ENCODE data around the gene CEP112. TPM values are rescaled to one million over a fixed set of nuclear protein-coding genes. Genes with fewer than 3 reads are reported as not detected.
A peak's percentile ranks its signal among the peaks of the same experiment; 100 is the strongest.

Gene CEP112
- polyA plus RNA-seq, 3 donors: 11.8 to 16.4 (median 13.8) TPM

DNA sequence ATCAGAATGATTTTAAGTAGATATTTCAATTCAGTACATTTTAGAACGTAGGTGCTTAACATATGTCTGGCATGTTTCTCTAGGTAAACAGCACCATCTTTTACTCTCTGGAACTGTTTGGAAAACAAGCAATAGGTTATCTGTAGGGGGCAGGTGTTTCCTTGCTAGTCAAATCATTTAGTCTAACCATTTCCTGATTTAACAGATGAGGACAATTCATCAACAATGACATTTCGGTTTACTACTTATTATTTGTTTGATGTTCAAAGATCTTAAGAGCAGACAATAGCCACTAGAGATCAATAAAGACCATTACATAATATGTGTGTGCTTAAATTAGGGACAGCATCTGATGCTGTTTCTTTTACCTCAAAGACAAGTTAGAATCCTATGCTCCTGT, 173.1 kb downstream of the CEP112 start:
- DNase-seq (ENCODE audit: extremely low read depth in 1 of 11, low read depth in 9 of 11, low spot score in 4 of 11): no peak

DNA sequence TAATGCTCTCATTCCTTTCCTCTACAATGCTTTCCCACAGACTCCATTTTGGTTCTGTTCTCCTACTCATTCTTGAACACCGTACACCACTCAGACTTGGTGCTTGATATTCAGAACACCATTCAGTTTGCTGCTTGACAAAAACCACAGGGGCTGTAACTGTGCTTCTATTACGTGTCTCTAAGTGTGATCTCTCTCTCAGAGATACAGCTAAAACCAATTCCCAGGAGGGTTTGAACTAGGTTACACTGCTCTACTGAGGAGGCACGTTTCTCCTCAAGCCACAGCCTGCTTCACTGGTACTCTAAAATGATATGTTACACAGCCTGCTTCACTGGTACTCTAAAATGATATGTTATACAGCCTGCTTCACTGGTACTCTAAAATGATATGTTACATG, 175.7 kb downstream of the CEP112 start:
- no peak for DNase-seq (ENCODE audit: extremely low read depth in 1 of 11, low read depth in 9 of 11, low spot score in 4 of 11)

DNA sequence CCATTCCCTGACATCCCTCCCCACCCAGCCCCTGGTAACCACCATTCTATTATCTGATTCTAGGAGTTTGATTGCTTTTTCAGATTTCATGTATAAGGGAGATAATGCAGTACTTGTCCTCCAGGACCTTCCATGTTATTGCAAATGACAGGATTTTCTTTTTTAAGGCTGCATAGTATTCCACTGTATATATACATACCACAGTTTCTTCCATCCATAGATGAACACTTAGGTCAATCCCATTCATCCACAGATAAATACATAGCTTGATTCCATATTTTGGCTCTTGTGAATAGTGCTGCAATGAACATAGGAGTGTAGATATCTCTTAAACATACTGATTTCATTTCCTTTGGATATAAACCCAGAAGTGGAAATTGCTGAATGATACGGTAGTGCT, 183.3 kb downstream of the CEP112 start:
- no peak for DNase-seq (ENCODE audit: extremely low read depth in 1 of 11, low read depth in 9 of 11, low spot score in 4 of 11)

DNA sequence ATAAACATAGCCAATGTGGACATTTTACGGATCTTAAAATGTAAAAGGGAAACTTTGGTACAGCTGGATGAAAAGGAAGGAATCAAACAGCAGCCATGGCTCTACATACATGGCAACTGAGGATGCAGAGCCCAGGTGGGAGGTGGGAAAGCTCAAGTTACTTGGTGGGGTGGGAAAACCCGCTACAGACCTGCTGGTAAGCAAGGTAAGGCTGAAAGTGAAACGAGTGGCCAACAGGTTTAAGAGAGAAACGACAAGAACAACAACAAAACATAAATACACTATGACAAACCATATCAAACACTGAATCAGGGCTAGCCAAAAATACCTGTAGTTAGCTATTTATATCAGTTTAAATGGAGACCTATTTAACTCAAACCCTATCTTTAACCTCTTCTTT, 185.3 kb downstream of the CEP112 start:
- DNase-seq (ENCODE audit: extremely low read depth in 1 of 11, low read depth in 9 of 11, low spot score in 4 of 11): no peak

DNA sequence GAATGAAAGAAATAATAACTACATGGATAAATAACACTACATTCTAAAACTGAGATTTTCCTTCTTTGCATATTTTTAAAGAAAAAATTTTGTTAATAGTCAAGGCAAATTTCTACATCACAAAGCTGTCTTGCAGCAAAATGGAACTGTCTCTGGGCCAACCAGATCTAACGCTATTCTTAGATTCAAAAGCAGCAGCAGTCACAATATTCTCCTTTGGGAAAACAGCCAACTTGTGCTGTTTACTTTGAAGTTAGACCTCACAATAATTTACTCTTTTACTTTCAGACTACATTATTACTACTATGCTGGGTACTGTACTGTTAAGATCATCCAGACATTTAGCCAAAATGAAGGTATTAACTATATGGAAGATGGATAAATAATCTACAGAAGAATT, 189.1 kb downstream of the CEP112 start:
- DNase-seq (ENCODE audit: extremely low read depth in 1 of 11, low read depth in 9 of 11, low spot score in 4 of 11): peak in 3 of 11 donors; percentile 4 to 11 (median 5)

DNA sequence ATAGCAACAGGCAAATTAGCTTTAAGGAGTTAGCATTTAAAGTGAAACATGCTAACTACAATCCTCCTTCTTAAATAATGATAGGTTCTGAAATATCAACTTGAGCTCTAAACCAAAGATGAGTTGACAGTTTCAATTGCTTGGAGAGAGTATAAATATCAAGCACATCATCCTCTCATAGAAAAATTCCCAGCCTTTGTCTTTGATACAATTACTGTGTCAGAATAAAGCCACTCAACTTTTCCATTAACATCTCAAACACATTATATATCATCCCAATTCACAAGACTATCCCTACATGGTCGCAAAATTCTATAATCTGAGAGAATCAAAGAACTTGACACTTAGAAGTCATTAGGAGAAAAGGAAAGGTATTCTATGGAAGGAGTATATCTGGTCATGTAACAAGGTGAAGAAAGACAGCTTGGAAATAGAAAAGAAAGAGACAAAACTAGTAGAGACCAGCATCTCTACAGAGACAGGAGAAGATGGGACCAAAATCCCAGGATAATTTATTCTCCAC, 189.8 kb downstream of the CEP112 start:
- DNase-seq (ENCODE audit: extremely low read depth in 1 of 11, low read depth in 9 of 11, low spot score in 4 of 11): no peak

DNA sequence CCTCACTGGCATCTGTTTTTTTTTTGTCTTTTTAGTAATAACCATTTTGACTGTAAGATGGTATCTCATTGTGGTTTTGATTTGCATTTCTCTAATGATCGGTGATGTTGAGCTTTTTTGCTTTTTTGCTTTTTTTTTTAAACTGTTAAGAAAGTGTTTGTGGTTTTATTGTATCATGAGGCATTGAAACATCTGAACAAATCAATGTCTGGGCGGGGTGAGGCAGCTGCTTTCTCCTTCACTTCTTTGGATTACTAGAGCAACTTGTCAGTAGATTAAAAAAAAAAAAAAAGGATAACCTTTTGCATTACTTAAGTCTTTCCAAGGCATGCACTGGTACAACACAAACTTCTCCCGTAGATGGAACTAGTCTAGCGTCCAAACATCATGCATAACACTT, 191.7 kb downstream of the CEP112 start:
- no peak for DNase-seq (ENCODE audit: extremely low read depth in 1 of 11, low read depth in 9 of 11, low spot score in 4 of 11)

DNA sequence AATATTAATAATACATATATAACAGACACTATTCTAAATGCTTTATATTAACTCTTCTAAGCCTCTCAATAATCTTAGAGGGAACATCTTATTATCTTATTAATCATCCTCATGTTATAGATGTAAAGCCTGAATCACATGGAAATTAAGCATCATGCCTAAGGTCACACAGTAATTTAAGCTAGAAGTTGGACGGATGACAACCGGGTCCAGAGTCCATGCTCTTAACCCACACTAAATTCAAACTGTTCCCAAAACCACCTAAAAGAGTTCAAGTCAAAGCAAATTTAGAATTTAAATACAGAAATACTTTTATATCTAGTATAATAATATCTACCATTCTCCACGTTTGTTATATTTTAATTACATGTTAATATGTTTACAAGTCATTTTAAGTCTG, 193.3 kb downstream of the CEP112 start:
- no peak for DNase-seq (ENCODE audit: extremely low read depth in 1 of 11, low read depth in 9 of 11, low spot score in 4 of 11)

GRCh38 chr17:65994679-65995078, 197.3 kb downstream of the CEP112 start:
- no peak for DNase-seq (ENCODE audit: extremely low read depth in 1 of 11, low read depth in 9 of 11, low spot score in 4 of 11)

- DNase-seq (ENCODE audit: extremely low read depth in 1 of 11, low read depth in 9 of 11, low spot score in 4 of 11): no peak
Observed at GRCh38 chr17:65994114-65994513, 197.8 kb downstream of the CEP112 start.

- DNase-seq (ENCODE audit: extremely low read depth in 1 of 11, low read depth in 9 of 11, low spot score in 4 of 11): no peak
Observed at GRCh38 chr17:65990593-65990992, 201.3 kb downstream of the CEP112 start.

GRCh38 chr17:65988451-65988850, 203.5 kb downstream of the CEP112 start:
- no peak for DNase-seq (ENCODE audit: extremely low read depth in 1 of 11, low read depth in 9 of 11, low spot score in 4 of 11)

DNA sequence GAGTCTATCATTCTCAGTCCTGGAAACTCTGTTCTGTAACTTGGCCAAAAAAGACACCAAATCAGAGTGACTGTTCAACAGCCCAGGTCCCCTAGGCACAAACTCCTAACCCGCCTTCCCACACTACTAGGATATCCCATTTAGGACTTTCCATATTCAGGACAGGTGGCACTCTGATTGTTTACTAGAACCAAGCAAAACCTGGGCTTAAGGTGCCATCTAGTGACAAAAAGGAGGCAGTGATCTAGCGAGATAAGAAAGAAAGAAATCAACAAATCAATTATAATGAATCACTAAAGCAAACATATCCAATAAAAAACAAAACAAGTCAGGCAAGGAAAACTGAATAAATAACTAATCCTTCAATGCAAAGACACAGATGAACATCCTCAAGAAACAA, 203.9 kb downstream of the CEP112 start:
- DNase-seq (ENCODE audit: extremely low read depth in 1 of 11, low read depth in 9 of 11, low spot score in 4 of 11): no peak

DNA sequence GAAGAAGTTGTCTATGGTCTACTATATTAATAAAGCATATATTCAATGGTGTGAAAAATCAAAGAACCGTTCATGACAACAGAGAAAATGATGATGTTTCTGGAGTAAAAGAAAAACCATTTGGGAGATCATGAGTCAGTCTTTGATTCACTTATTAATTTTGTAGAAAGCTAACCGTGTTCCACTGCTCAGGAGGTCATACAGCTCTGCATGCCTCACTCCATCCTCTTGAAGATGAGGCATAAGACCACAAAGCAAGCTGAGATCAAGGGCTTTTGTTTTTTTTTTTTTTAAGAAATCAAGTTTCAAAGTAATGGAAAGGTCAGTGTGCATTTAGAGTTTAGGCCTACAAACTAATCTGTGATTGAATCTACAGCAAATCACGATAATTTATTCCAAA, 206.4 kb downstream of the CEP112 start:
- no peak for DNase-seq (ENCODE audit: extremely low read depth in 1 of 11, low read depth in 9 of 11, low spot score in 4 of 11)

DNA sequence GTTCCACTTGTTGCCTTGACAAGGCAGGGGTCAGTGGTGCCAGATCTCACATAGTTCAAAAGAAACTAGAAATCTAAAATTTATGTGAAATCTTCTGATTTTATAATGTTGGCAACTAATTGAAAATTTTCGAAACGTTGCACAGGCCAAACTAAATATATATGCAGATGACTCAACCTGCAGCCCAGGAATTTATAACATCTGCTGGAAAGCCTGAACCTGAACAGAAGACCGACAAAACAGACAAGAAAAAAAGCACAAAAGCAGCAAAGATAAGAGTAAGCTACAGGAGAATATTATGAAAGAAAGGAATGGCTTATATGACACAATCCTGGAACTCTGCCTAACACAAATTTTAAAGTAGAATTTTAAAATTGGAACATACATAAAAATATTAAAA, 207.6 kb downstream of the CEP112 start:
- DNase-seq (ENCODE audit: extremely low read depth in 1 of 11, low read depth in 9 of 11, low spot score in 4 of 11): no peak

- DNase-seq (ENCODE audit: extremely low read depth in 1 of 11, low read depth in 9 of 11, low spot score in 4 of 11): peak in 1 of 11 donors; percentile 2
Observed at GRCh38 chr17:65978871-65979270, 213.1 kb downstream of the CEP112 start.

DNA sequence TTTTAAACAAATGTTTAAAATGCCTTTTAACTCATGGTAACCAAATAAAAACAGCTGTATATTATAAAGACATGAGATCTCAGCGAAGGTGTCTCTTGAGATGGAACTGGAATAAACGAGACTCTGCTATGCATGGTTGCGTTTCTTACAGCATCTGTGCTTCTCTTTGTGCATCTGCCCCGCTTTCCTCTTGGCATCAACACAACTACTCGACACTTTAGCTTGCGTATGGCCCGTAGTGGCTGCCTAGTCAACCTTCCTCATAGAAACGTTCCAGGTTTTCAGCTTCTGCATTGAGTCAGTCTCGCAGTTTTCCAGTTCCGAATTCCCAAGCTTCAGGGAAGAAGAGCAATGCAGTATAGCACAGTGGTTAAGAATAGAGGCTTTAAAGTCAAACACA, 214.9 kb downstream of the CEP112 start:
- DNase-seq (ENCODE audit: extremely low read depth in 1 of 11, low read depth in 9 of 11, low spot score in 4 of 11): no peak

DNA sequence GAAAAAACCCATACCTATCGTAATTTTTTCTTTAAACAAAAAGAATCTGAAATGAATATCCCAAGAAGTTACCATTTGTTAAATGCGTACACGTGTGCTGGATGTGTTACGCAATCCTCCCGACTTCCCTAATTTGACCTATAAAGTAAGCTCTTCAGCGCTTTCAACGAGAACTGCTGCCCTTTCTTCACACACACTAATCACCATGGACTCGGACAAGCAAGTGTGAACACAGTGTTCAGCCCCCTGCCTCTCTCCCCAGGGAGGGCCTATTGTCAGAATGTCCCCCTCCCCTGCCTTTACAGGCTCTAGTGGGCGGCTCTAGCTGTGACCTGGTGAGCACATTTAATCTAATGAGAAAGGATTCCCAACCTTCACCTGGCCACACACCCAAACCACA, 216.1 kb downstream of the CEP112 start:
- DNase-seq (ENCODE audit: extremely low read depth in 1 of 11, low read depth in 9 of 11, low spot score in 4 of 11): no peak

DNA sequence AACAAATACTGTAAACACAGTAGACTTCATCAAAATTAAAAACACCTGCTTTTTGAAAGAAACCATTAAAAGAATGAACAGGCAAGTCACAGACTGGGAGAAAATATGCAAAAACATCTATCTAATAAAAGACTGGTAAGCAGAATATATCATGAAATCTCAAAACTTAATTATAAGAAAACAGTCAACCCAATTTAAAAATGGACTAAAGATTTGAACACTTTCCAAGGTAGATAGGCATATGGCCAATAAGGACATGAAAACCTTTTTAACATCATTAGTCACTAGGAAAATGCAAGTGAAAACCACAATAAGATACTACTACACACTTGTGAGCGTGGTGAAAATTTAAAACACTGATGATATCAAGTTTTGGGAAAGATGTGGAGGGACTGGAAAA, 218.7 kb downstream of the CEP112 start:
- no peak for DNase-seq (ENCODE audit: extremely low read depth in 1 of 11, low read depth in 9 of 11, low spot score in 4 of 11)

- DNase-seq (ENCODE audit: extremely low read depth in 1 of 11, low read depth in 9 of 11, low spot score in 4 of 11): no peak
Observed at GRCh38 chr17:65967372-65967771, 224.6 kb downstream of the CEP112 start.

DNA sequence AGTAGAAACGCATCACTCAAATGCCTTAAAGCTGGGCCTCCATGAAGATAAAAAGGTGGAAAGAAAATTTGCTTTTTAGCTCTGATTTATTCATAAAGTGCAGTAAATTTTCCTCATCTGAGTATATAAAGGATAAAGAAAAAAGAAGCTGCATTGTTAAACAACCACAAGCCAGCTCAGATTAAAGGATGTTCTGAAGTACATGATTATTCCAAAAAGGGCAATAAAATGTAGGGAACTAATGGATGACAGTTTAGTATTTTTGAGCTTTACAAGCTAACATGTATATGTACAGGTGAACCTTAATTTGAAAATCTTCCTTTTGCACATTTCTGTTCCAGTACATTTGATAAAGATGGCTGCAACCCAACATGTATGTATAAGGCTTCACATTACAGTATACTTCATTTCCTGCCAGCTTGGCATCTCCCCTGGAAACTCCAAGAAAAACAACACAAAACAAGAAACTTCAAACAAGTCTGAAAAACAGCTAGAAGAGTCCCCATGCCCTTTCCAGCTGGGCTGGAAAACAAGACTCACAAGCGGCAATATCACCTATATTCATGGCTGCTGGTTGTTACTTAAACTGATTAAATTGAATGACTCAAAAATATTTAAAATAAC, 225.7 kb downstream of the CEP112 start:
- DNase-seq (ENCODE audit: extremely low read depth in 1 of 11, low read depth in 9 of 11, low spot score in 4 of 11): peak in 4 of 11 donors; percentile 4 to 10 (median 7)

Data from renal cortex interstitium (tissue), 11 donors.